Sigmoid colon (tissue), 4 donors: ENCODE measurements around the gene CD28.

Experiments used
- CTCF ChIP-seq, 4 experiments: fragments of 450-650 bp in 3 of 4; fragments of 200-600 bp in 1 of 4; IDR thresholded peaks; one replicate each; pipeline ENCODE4 v1.5.1; 2016 to 2019; ENCODE audit warnings: antibody characterized with exemption in 4 of 4, mild to moderate bottlenecking in 3 of 4, moderate library complexity in 2 of 4
- EP300 ChIP-seq, 4 donors: sonication (generic); formaldehyde crosslinking; IDR thresholded peaks; one replicate each; pipeline ENCODE4 v1.6.1; 2017; ENCODE audit warnings: antibody characterized with exemption in 4 of 4
- POLR2A ChIP-seq, 2 donors: fragments of 450-650 bp; IDR thresholded peaks; one replicate each; pipeline ENCODE4 v1.6.1; 2016; ENCODE audit warnings: antibody characterized with exemption in 2 of 2, mild to moderate bottlenecking in 2 of 2, moderate library complexity in 2 of 2
- POLR2AphosphoS5 ChIP-seq, 4 donors: sonication (generic); formaldehyde crosslinking; IDR thresholded peaks; one replicate each; pipeline ENCODE4 v1.6.1; 2017; ENCODE audit warnings: antibody characterized with exemption in 4 of 4

DNA sequence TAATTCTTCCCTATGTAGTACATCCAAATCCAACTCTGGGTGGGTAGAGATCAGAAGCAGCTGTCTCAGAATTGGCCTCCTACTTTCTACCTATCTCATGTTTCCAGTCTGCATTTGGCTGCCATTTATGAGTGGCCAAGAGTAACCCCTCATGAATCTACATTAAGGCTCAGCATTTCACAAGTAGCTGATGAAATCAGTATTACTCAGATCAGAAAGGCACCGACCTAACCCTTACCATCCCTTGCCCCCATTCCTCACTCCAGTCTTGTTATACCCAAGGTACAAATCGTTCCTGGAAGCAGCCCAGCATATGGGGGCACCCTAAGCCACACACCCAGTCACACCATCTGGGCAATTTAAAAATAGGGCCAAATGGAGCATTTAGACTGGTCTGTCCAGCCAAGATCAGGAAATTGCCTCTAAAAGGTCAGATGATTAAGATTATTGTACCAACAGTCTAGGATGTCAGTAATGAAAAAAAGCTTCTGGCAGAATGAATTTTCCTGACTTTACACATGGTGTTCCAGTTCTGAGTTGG lies 37.1 kb downstream of the CD28 start:
- TF ChIP-seq CTCF (IDR thresholded peaks at IDR 0.05): no peak
- TF ChIP-seq POLR2AphosphoS5 (IDR thresholded peaks at IDR 0.05): no peak
- no peak for TF ChIP-seq POLR2A (IDR thresholded peaks at IDR 0.05)
- no peak for TF ChIP-seq EP300 (IDR thresholded peaks at IDR 0.05)
